Cortex of kidney (tissue), 1 donor: ENCODE results near the gene MEG3.

Experiments used
- DNase-seq: peaks from one replicate; lab custom pipeline; 2025; lab: John Stamatoyannopoulos, UW

MEG3 gene

DNA sequence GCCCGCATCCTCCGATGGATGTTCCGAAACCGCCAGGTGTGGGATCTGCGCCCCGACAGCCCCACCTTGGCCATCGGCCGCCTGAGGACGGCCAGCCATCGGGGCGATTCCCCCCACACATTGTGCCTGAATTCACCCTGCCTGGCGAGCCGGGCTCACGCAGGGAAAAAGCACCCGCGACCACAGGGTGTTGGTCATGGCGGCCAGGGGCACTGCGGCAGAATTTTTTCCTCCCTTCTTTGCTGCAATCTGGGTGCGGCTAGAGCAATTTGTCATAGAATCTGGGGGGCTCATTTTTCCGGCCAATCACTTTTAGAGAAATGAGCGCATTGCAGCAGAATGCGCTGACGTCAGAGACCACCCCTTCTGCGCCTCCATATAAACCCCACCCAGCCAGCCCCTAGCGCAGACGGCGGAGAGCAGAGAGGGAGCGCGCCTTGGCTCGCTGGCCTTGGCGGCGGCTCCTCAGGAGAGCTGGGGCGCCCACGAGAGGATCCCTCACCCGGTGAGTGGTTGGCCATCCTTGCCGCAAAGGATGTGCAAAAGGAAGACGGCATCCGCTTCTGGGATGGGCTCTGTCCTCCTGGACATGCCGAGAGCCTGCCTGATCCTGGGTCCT is at the start of gene MEG3:
Gene MEG3, plus strand, starts transcription at position 406 of the 619 bp plus-strand sequence.
- no peak for DNase-seq

DNA sequence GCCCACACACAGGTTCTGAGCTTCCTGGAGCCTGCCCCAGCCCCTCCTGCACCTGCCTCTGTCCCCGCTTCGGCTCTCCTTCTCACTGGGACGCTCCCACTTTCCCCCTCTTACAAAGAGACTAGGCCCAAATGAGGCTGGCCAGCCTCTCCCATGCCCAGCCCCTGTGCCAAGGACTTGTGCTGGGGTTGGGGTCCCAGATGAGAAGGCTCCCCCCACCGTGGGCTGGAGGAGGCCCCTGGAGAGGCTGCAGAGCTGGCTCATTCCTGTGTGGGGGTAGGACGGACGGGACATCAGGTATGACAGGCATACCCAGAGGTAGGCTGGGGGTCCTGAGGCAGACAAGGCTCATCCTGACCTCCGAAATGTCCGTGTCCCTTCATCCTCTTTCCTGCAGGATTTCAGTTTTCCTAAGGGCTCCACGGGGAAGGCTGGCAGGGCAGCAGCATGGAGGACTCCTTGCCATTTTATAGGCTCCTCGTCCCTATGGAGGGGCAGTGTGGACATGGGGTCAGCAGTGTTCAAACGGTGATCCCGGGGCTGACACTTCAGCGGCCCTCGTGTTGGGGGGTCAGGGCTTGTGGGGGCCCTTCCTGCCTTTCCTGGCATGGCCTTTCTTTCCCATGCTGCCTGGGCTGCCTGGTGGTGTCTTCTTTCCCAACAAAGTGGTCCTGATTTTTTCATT is 49.1 kb upstream of the MEG3 start:
- no peak for DNase-seq

DNA sequence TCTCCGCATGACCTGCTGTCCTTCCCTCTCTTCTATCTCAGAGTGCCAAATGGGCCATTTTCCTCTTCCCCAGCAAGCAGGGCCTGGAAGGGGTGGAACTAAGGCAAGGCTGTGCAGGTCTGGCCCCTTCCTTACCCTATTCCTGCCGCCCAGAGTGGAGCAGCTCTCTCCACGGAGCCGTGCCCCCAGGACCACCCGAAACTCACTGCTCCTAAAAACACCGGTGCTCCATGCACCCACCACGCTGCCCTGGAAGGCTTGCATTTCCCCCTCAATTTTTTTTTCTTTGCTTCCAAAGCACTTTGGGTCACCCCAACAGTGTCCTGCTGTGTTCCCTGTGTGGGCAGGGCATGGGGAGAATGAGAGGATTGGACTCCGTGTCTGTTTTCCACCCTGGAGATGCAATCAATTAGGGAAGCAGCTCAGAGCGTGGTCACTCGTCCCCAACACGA is 48.5 kb upstream of the MEG3 start:
- no peak for DNase-seq

DNA sequence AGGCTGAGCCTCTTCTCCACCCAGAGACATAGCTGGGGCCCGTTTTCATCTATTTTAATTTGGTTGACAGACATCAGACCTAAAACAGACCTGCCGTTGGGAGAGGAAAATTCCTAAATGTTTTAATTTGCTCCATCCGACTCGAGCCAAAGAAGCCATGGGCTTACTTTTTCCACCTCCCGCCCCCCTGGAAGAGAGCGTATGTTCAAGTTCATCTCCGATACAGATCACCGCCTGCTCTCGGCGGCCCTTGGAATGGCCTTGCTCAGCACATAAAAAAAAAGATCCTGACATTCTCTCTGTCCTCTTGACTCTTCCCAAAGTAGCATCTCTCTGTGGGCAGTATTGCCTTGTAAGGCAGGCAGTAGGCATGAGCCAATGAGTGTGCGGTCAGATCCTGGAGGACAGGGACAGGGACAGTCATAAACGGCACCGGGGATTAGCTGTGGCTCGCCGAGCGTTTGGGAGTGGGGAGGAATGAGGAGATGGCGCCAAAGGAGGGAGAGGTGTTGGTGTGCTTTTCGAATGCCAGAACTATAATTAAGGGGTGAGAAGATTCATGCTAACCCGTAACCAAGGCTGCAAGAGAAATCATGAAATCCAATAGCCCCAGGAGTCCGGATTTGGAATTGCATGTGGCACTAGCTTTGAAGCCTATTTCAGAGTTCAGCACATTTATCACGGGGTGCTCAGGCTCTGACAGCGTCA is 47.9 kb upstream of the MEG3 start:
- no peak for DNase-seq

DNA sequence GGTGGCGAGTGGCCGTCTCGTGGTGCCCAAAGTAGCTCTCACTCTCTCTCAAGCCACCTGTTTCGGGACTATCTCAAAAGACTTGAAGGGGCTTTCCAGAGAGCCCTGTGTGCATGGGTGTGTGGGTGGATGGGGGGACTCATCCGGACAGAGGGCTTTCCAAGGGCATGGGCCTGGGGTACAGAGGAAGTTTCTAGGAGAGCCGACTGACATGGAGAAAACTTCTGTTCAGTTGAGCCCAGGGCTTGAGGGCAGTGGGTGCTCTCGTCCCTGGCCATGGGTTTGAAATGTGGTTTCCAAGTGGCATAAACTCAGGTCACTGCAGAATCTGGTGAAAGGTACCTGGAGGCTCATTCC is 47.4 kb upstream of the MEG3 start:
- no peak for DNase-seq

DNA sequence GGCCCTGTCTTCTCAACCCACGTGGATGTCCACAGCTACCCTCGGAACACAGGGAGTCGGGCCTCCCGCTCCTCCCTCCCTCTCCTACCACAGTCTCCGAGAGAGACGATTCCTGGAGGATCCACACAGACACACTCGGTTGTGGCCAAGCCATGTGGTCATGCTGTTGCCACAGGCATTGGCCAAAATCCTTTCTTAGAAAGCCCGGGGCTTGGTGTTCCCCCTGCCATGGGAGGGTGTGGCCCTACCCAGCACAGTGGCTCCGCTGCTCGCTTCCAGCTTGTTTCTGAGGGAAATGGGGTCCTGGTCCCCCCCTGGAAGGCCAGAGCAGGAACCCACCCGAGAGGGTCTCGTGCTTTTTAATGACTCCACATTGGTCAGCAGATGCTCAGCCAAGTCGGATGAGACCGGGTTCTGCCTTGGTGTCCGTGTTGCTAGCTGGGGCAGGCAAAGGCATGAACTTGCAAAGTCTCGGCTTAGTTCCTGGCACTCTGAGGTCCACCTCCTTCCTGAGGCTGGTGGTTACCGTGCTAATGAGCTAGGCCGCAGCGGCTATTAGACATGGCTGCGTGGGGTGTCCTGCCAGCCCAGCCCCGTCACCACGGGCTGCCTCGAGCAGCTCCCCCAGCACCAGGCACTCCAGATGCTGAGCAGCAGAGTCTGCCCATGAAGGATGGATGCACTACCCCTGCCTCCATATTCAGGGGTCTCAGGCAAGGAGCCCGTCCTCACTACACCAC is 46.8 kb upstream of the MEG3 start:
- DNase-seq = no peak

DNA sequence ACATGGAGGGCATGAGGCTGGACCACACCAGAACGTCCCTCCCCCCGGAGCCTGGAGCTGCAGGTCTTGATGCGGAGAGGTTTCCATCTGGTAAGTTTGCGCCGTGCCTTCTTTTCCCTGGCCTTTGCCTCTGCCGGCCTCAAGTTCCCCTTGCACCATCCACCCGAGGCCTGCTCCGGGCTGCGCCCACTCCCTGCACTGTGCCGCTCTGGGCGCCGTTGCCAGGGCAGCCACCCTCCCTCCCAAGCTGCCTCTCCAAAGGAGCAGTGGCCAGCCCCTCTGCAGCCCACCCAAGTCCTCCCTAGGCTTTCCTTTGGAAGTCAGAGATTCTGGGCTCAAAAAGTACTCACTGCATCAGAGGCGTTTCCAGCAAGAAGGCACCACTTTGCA is 46.2 kb upstream of the MEG3 start:
- no peak for DNase-seq

DNA sequence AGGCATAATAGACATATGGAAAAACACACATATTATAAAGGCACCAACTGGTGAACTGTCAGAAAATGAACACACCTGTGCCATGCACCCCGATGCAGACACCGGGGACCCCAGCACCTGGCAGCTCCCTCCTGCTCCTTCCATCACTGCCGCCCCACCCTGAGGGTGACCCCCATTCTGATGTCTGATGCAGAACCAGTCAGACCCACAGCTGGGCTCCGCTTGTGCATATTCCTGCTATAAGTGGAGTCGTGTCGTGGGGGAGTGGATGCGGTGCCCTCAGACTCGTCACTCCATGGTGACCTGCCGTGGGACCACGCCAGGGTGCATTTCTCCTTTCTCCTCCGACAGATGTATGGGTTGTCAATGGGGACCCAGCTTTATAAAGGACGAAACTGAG is 45.7 kb upstream of the MEG3 start:
- DNase-seq = no peak

DNA sequence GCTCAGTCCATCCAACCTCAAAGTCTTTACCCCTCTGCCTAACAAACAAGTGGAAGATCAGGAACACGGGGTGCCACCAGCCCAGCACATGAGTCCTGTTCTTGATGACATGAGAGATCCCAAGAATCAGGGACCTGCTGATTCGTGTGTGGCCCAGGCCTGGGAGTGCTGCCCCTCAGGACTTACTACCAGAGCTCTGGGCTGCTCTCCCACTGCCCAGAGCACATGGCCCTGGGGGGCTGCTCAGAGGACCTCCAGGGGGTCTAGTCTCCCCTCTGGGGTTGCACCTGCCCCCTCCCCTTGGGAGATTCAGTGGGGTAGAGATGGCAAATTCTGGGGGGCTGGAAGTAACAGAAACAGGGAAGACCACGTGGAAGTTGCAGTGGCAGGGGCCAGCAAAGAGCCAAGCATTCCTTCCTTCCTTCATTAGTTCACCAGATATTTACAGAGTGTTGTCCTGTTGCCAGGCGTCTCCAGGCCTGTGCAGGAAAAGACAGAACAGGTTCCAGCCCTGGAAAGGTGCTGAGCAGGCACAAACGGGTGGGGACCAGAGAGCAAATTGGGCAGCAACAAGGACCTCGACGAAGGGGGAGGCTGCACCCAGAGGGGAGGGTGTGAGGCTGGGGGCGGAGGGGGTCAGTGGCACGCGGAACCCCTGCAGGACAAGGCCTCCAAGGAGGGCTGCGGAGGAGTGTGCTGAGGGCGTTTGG is 45.1 kb upstream of the MEG3 start:
- DNase-seq = no peak

DNA sequence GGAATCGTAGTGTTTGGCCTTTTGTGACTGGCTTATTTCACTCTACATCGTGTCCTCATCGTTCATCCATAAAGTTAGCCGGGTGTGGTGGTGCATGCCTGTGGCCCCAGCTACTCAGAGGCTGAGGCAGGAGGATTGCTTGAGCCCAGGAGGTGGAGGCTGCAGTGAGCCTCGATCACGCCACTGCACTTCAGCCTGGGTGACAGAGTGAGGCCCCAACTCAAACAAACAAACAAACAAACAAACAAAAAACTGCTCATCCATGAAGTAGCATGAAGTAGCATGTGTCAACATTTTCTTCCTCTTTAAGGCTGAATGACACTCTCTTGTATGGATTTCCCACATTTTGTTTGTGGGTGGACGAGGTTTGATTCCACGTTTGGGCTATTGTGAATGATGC is 44.0 kb upstream of the MEG3 start:
- no peak for DNase-seq

DNA sequence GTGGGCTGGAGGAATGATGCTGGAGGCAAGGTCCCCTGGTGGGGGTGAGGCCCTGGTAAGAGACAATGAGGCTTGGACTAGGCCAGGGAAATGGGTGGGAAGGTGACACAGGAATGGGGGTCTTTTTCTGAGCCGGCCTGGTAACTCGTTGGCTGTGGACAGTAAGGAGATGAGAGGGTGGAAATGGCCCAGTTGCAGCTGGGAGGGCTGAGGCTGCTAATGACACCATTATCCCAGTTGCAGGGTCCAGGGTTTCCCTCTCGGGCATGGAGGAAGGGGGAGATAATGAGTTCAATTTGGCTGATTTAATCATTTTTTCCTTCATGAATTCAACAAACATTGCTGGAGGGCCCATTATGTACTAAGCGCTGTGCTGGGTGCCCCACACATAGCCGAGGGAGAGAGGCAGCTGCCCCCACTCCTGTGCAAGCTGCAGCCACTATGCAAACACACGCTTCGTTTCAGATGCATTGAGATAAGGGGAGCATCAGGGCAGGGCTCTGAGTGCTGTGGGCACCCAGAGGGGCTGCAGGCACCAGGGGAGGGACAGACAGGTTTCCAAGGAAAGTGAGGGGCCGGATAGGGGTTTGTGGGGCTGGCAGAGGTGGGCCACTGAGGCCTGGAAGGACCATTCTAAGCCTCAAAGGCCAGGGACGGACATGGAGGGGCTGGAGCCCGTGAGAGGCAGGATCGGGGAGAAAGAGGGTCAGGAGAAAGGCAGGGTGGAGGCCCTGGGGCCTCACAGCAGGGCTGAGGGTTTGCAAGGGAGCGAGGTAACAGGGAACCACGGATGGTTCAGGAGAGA is 43.2 kb upstream of the MEG3 start:
- DNase-seq = no peak

DNA sequence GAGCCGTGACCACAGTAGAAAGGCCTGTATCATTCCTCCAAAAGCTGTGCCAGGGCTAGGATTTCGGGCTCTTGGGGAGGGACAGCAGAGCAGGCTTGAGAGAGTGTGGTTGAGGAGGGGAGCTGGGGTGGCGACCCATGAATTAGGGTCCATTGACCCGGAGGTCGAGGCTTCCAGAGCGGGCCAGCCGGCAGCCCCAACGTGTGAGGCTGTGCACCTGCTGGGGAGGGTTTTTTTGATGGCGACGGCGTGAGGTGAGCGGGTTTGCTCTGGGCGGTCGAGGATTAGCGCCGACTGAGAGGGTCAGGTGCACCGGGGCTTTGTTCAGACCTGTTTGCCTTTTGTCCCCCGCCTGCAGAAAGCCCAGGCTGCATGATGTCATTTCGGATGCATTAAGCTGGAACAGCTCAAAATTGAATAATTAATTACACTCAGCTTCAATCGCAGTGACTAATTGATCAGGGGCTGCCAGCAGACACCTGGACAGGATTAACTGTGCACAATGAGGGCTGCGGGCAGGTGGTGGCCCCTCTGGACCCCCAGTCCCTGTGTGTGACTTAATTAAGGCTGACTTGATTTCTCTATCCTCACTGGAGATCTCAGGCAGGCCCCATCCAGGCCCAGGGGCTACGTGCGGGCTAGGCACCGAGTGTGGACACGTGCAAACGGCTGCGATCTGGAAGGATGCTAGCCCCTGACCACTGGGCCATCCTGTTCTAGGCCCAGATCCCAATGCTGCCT is 42.1 kb upstream of the MEG3 start:
- no peak for DNase-seq

DNA sequence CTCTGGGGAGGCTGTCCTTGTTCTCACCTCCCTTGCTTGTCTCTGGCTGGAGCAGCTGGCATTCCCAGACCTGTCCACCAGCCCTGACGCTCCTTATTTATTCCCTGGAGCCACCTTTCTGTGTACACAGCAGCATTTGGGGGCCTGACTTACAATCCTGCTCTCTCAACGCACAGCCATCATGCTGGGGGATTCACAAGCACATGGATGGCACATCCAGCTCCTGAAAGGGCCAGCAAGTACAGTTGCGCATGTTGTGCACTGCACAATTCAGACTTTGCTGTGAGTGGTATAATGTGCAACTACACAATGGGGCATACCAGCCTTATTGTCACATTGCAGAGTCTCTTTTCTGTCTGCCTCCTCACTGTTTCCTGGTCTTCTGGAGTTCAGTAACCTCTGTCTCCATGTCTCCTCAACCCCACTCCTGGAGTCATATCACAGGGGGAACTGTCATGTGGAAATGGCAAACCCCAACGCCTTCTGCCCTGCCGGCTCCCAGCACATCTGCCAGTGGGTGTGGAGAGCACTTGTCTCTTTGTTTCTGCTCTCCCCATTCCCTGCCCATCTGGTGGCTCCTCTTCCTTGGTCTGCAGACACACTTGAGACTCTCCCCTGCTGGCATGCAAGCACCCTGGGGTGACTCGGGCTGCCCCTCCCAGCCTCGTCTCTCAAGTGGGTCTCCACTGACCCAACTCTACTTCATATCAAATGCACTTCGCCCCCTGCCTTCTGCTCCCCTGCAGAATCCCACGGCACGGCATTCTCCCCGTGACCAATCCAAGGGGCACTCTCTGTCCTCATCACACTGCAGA is 41.2 kb upstream of the MEG3 start:
- DNase-seq = no peak

DNA sequence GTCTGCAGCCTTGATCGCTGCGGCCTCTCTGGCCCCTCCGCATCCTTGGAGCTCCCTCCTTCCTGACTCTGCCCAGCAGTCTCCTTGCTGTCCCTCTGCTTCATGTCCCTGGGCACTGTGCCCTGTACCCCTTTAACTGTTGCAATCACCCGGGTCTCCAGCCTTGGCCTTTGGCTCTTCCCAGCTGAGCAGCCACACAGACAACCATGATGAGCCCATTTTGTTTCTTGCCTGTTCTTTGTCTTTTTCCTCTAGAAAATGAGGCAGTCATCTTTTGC is 40.6 kb upstream of the MEG3 start:
- DNase-seq = no peak

DNA sequence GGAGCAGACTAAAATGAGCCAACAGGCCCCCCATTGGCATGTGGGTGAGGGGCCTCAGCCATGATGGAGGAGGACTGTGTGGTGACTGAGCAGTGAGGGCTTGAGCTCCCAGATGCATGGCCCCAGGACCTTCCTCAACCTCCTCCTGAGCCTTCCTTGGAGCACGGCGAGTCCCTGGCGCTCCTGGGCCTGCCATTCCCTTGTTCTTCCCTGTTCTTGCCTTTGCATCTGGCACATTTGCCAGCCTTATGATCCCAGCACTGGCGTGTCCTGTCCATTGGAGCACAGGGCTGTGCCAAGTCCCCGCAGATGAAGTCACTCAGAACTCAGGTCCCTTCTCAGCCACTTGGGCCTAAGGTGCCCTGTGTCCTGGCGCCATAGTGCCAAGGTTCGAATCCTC is 40.3 kb upstream of the MEG3 start:
- DNase-seq = no peak

DNA sequence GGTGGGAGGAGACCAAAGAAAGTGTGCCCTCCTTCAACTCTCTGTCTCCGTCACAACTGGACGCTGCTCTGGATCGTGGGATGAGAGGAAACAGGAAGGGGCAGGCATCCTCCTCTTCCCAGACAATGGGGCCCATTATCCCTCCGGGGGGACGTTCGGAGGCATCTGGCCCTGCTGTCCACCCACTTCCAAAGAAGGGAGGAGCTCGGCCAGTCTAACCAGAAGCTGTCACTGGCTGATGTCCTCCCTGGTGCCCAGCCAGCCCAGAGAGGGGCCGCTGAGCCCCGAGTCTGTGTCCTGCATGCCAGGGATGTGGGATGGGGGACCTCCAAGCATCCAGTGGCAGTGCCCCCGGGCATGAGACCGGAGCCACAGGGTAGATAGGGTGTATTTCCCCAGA is 39.8 kb upstream of the MEG3 start:
- no peak for DNase-seq

DNA sequence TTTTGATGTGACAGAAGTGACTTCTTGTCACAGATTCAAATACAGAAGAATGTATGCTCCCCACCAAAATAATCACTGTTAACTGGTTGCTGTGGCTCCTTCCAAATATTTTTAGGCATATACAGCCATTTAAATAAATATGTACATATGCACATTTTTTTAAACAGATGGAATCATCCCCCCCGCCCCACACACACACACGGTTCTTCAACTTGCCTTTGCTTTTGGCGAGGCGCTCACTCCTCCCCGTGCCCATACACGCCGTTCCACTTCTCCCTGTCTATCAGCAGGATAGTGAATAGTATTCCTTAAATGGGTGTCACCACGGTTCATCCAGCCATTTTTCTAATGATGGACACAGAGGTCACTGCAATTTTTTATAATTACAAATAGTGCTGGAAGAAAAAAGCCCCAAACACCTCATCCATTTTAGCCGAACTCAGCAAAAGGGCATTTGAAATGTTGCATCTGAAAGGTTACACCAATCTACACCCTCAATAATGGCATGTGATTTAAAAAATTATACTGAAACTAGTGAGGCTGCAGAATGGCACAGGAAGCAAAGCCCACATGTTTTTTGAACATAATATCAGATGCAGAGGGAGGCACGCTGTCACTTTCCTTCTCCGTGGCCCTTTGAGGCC is 39.2 kb upstream of the MEG3 start:
- DNase-seq = no peak

DNA sequence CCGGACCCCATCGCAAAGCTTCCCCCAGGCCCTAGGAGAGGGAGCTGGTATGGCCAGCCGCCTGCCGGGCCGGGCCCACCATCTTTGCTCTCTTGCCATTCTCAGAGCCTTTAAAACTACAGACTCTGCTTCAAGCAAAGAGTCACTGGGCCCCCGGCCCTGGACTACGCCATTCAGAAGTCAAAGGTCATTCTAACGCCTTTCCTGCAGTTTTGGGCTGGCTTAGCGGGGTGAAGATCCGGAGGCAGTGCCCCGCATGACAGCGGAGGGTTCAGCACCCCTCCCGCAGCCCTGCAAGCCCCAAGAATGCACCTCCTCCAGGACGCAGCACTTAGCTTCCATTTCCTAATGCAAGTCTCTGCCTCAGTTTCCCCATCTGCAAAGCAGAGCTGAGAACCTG is 38.3 kb upstream of the MEG3 start:
- no peak for DNase-seq

DNA sequence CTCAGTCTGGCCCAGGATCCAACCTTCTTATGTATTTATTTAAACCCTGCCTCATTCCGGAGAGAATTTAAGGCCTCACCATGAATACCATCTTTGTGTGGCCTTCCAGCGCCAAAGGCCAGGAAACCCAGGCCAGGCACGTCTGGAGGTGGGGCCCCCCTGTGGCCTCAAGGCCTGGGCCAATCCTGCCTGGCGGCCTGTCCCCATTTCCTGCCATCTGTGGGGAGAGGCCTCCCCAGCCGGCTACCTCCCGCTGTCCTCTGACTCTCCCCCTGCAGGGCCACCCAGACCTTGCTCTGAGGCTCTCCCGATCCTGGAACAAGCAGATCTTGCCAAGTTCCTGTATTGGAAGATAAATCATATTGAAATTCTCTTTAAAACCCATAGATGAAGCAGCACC is 37.4 kb upstream of the MEG3 start:
- no peak for DNase-seq

DNA sequence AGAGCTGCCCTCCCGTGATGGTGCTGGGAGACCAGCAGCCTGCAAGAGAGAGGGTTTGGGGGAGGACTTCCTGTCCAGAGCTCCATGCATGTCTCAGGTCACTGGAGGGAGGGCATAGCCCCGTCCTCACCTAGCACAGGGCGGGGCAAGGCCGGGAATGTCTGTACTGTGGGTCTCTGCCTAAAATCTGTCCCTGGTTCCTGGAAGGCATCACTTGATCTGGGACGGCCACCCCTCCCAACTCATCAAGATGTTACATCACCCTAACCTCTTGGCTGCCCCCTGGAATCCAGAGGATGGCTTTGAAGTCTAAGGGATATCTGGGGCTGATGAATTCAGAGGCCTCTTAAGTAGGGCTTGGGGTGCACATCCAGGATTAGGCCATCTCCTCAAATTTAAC is 37.0 kb upstream of the MEG3 start:
- DNase-seq = no peak
